CD4-positive, alpha-beta T cell treated with Interferon gamma for 1 hour (primary cell): ENCODE results near the gene ZNF778.

Experiments
- DNase-seq: peaks from one replicate; pipeline ENCODE4 v3.0.0-alpha.2; 2020

ZNF778 gene

DNA sequence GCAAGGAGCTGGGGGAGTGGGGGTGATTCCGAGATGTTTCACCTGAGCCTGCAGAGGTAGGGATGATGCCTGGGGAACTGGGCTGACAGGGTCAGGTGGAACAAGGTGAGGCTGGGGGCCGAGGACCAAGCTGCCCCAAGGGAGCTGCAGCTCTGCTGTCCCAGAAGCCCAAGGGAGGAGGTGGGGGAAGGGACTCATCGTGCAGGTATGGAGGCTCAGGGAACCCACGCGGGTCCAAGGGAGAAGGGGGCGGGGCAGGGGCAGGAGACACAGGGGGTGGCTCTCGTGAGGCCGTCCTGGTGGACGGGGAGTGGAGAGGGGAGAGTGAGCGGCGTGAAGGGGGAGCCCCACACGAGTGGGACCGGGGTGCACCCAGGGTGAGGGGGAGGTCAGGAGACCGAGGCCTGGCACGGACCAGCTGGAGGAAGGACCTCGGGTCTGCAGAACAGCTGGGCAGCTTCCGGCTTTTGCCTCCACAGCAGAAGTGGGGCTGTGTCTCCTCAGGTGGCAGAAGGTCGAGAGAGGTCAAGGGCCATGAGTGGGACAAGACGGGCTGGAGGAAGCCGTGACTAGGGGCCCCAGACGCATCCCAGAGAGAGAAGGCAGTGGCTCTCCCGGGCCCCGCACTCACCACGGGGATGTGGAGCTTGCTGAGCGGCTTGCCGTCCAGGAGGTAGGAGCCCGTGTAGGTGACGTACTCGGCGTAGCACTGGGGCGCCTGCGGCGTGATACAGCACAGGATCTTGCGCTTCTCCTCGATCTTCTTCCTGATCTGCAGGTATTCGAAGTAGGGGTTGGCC is 61.1 kb downstream of the ZNF778 start:
- DNase-seq = no peak

DNA sequence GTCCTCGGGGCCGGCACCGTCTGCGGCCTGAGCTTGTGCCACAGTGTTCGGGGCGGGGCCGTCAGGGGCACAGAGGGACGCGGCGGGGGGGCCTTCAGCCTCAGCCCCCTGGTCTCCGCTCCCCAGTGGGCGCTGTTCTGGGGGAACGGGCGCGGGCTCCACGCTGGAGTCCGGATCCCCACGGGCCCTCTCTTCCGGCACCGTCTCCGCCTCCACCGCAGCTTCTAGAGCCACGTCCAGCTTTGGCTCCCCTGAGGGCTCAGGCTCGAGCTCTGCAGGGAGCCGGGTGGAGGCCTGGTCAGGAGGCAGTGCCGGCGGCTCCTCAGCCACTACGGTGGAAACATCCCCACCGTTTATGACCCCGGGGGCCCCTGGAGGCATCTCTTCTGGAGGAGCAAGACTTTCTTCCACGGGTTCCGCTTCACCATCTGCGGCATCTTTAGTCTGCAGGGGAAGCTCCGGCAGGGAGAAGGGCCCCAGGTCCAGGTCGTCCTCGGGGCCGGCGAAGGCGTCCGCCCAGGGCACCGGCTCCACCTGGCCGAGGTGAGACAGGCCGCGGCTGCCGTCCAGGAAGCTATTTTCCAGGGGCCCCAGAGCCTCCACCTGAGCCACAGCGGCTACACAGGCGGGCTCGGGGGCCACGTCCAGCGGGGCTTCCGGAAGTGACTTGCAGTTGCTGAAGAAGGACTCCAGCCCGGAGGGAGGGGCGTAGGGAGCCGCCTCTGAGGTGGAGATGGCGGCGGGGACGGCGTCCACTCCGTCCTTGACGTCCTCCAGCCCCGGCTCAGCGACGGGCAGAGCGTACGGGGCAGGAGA is 62.4 kb downstream of the ZNF778 start:
- DNase-seq = no peak

DNA sequence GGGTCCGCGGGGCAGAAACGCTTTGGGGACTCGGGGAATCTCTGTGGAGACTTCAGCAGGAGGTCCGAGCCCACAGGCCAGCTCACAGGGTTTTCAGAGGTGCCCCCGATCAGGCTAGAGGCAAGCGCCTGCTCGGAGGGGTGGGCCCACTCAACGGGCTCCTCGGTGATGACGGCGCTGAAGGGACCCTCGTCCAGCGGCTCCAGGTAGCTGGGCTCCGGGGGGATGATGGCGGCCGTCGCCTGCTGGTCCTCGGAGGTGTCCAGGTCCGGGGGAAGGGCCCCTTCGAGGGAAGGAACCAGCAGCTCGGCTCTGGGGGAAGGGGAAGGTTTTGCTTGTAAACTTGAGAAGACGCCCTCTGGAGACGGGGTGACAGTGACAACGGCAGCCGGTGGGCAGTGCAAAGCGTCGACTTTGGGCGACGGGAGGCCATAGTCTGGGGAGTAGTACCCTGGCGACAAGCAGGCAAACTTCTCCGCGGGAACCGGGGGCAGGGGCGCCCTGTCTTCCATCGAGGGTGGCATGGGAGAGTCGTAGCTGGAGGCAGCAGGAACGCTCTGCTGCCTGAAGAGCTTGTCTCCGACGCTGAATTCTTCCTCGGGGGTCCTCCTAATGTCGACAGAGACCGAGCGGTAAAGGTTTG is 63.2 kb downstream of the ZNF778 start:
- no peak for DNase-seq

DNA sequence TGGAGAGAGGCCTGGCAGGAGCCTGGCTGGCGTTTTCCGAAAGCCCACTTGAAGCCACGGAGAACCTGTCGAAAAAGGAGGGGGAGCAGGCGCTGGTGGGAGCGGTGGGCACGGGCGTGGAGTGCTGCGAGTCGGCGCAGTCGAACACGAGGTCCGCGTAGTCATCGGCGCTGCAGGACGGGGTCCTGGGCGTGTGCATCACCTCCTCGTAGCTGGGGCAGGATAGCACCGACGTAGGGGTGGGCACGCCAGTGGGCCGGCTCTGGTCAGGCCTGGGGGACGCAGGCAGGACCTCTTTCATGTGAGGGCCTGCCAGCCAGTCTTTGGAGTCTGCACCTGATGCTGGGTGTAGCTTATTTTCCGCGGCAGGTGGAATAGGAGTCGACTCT is 63.7 kb downstream of the ZNF778 start:
- no peak for DNase-seq

DNA sequence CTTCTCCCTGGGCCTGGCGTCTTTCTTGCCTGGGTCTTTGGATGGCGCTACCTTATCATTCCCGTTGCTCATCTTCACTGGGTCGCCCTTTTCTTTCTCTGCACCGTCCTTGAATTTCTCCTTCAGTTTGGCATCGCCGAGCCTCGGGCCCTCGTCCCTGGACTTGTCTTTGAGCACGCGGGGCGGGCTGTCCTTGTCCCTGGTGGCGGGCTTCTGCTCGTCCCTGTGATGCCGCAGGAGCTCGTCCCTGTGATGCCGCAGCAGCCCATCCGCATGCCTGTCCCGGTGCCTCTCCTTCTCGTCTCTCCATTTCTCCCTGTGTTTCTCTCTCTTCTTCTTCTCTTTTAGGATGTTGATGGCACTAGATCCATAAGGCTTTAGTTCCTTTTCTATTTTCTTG is 64.3 kb downstream of the ZNF778 start:
- DNase-seq = no peak

DNA sequence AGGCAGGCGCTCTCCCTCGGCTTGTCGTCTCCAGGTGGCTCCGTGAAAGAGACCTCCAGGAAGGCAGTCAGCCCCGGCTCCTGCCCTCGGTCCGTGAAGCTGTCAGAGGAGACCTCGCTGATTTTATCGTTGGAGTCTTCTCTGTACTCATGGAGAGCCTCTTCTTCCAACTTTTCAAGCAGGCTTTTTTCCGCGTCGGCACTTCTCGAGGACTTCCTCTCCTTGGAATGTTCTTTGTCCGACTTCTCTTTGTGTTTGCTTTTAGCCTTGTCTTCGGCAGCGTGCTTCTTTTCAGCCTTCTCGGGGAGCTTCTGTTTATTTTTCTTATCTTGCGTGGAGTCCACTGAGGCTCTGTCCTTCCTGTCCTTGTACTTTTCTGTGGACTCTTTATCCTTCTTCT is 65.0 kb downstream of the ZNF778 start:
- no peak for DNase-seq

DNA sequence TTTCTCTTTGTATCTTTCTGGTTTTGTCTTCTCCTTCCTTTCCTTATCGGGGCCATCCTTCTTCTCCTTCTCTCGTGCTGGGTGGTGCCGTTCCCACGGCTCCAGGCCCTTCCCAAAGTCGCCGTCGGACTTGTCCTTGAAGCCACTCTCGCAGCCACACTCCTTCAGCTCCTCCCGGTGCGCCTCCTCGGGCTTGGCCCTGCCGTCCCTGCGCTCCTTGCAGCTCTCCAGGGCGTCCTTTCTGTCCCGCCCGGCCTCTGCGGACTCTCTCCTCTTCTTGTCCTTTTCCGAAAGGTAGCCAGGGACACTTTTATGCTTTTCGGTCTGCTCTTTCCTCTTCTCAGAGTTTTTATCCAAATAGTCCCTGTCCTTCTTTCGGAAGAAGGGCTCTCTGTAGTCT is 65.9 kb downstream of the ZNF778 start:
- DNase-seq = no peak

DNA sequence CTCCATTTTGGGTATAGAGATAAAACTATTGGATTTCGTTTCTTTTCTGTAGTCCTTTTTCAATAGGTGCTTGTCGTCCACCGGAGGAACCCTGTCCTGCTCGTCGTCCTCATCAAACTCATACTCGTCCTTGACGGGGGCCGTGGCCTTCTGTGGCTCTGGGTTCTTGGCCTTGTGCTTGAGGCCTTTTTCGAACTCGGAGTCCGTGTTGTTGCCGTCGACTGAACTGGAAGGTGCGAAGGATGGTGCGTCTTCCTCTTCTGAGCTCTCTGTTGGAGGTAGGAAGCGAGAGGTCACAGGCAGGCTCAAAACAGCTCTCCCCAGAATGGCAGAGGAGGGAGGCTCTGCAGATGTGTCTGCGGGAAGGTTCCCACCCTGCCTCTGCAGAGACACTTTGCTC is 67.9 kb downstream of the ZNF778 start:
- no peak for DNase-seq

DNA sequence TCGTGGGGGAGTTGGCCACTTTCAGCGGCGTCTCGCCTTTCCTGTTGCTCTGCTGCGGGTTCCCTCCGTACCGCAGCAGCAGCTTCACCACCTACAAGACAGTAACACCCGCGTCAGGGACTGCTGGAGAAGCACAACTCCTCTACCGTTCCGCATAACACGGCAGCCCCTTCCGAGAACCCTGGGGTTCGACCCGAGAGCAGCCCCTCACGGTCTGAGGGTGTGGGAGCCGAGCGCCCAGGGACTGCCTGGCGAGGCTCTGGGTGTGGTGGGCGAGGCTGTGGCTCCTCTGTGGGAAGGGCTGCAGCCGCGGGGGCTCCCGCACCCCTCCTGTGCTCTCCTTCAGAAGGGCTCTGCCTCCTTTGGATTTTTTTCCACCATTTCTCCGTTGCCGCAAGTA is 68.6 kb downstream of the ZNF778 start:
- DNase-seq = no peak
